Measurements from ENCODE around the gene HS6ST2.

DNA sequence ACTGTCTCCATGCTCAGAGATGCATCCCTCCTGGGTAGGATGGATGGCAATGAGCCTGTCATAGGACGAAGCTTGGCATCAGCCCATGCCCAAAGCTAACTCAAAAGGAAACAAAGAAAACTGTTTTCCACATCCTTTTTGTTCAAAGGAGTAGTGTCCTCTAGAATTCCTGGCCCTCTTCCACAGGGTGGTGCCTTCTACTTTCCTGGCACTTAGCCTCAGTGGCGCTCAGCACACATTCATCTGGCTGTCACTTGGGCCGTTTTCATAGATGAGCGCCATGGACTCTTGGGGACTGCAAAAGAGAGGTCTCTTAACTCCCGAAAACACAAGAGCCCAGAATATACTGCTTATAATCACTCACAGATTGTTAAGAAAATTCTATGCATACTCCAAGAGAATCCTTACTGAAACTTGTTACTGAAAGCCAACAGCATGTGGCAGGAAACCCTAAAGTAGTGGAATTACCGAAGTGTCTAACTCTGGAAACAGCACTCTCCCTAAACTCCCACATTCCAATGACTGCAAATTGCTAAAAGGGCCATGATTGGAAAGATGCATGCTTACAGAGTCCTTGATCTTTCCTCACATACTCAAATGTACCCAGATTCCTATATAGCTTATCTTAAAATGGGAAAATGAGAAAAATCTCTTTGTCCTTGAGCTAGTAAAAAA lies 110.0 kb downstream of the HS6ST2 start:
- TF ChIP-seq POLR2A (IDR thresholded peaks at IDR 0.05) (no peak), CTCF (IDR thresholded peaks at IDR 0.05) (no peak)

Measured in testis (tissue), 2 donors.